H1 (cell line): ENCODE data around the gene CEP120. TPM values are rescaled to one million over a fixed set of nuclear protein-coding genes. Genes with fewer than 3 reads are reported as not detected.

ENCODE experiments used
- BACH1 ChIP-seq: IDR thresholded peaks from 2 replicates; pipeline ENCODE4 v1.6.1; 2012; ENCODE audit warnings: low read length, improper control_type of control experiment
- BCL11A ChIP-seq, 2 experiments: IDR thresholded peaks; one replicate each; pipeline ENCODE4 v1.6.1; 2011; ENCODE audit warnings: low read depth in 2 of 2, low read length in 2 of 2, mild to moderate bottlenecking in 2 of 2
- CREB1 ChIP-seq: IDR thresholded peaks from 2 replicates; pipeline ENCODE4 v1.6.1; 2012; ENCODE audit warnings: inconsistent platforms
- GTF2F1 ChIP-seq: IDR thresholded peaks from 2 replicates; pipeline ENCODE4 v1.6.1; 2012; ENCODE audit warnings: low read depth, low read length, improper control_type of control experiment, borderline replicate concordance
- JUN ChIP-seq: IDR thresholded peaks from 2 replicates; pipeline ENCODE4 v1.6.1; 2011; ENCODE audit warnings: low read depth, mild to moderate bottlenecking, improper control_type of control experiment, low read length
- KDM1A ChIP-seq: fragments of 200-600, 300-600 bp; sonication (generic); IDR thresholded peaks from 2 replicates; pipeline ENCODE4 v1.7.1; 2016; ENCODE audit warnings: mild to moderate bottlenecking, low read length, borderline replicate concordance
- POLR2AphosphoS5 ChIP-seq: IDR thresholded peaks from 2 replicates; pipeline ENCODE4 v1.6.1; 2011; ENCODE audit warnings: low read depth, low read length
- RAD21 ChIP-seq, 2 experiments: IDR thresholded peaks in 1 of 2; conservative IDR thresholded peaks in 1 of 2; 2 replicates each; pipeline ENCODE4 v1.6.1; 2011; ENCODE audit warnings: low read depth in 2 of 2, low read length in 2 of 2, improper control_type of control experiment in 1 of 2, inconsistent platforms in 1 of 2, mild to moderate bottlenecking in 1 of 2, moderate library complexity in 1 of 2
- SRF ChIP-seq: IDR thresholded peaks from 2 replicates; pipeline ENCODE4 v1.6.1; 2011; ENCODE audit warnings: mild to moderate bottlenecking, low read depth, low read length, moderate library complexity
- polyA plus RNA-seq, 7 experiments: library from polyadenylated mRNA; depleted of rRNA in 3 of 7; stranded (reverse) in 5 of 7; unstranded in 2 of 7; fragments of >200 nt in 5 of 7; fragments of 200-250 nt in 2 of 7; gene quantifications; 1 replicate in 5 of 7; 2 replicates in 1 of 7; 4 replicates in 1 of 7; pipeline versions ENCODE4 v1.2.1 to v1.2.3, GENCODE V29; 2011 to 2013; ENCODE audit warnings: missing spikeins in 2 of 7, mixed read lengths in 2 of 7
- total RNA-seq: library from RNA; stranded (reverse); fragmentation: NEBNext Ultra II Directional; extraction: Animal tissue kit (Norgen Biotek cat#: 25700); gene quantifications from 2 replicates; pipeline ENCODE4 v1.2.1, GENCODE V29; 2021
- TF ChIP-seq, protein P1 (sequence below): fragments of 300-600 bp; sonication (generic); IDR thresholded peaks from 2 replicates; pipeline ENCODE4 v1.7.1; 2012; ENCODE audit warnings: low read length, moderate library complexity, mild to moderate bottlenecking, inconsistent platforms; ENCODE audit not compliant: insufficient replicate concordance

Gene CEP120
- total and polyA plus RNA-seq, 2 of the 8 experiments (the other 6 are each of a cell fraction or from before 2014, with no cell fraction given): 9.3 to 17.9 TPM

DNA sequence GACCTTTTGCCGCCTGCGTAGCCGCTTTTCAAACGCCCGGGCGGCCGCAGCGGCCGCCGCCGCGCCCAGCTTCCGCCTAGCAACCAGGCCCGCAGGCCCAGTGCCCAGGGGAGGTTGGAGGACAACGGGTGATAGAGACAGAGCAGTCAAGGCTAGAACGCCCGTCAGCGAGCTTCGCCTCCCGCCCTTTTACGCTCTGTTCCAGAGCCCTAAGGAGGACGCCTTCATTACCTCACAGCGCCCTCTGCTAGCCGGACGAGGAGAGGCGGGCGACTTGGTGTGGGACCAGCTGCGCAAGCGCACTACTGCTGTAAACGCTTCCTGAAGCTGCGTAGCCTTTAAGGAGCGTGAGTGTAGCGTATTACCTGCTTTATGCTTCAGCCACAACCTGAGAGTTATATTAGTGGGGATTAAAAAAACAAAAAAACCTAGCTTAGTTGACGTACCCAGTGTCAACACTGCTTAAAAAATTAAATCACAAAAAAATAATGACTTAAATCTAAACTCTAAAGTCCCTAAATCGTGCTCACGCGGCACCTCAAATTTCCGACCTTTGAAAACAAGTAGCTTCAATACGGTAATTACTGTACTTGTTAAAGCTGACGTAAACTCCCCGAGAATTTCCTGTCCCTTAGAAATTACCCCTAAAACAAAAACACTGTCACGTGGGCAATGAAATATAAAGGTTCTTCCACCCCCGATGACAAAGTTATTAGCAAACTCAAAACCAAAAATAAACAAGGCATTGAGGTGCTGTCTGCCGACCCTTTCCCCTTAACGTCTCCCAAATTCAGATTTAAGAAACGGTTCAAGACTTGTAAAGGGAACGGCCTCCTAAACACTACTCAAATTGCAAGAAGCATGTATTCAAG, at the start of gene CEP120 (continued):
- TF ChIP-seq, protein P1, sequence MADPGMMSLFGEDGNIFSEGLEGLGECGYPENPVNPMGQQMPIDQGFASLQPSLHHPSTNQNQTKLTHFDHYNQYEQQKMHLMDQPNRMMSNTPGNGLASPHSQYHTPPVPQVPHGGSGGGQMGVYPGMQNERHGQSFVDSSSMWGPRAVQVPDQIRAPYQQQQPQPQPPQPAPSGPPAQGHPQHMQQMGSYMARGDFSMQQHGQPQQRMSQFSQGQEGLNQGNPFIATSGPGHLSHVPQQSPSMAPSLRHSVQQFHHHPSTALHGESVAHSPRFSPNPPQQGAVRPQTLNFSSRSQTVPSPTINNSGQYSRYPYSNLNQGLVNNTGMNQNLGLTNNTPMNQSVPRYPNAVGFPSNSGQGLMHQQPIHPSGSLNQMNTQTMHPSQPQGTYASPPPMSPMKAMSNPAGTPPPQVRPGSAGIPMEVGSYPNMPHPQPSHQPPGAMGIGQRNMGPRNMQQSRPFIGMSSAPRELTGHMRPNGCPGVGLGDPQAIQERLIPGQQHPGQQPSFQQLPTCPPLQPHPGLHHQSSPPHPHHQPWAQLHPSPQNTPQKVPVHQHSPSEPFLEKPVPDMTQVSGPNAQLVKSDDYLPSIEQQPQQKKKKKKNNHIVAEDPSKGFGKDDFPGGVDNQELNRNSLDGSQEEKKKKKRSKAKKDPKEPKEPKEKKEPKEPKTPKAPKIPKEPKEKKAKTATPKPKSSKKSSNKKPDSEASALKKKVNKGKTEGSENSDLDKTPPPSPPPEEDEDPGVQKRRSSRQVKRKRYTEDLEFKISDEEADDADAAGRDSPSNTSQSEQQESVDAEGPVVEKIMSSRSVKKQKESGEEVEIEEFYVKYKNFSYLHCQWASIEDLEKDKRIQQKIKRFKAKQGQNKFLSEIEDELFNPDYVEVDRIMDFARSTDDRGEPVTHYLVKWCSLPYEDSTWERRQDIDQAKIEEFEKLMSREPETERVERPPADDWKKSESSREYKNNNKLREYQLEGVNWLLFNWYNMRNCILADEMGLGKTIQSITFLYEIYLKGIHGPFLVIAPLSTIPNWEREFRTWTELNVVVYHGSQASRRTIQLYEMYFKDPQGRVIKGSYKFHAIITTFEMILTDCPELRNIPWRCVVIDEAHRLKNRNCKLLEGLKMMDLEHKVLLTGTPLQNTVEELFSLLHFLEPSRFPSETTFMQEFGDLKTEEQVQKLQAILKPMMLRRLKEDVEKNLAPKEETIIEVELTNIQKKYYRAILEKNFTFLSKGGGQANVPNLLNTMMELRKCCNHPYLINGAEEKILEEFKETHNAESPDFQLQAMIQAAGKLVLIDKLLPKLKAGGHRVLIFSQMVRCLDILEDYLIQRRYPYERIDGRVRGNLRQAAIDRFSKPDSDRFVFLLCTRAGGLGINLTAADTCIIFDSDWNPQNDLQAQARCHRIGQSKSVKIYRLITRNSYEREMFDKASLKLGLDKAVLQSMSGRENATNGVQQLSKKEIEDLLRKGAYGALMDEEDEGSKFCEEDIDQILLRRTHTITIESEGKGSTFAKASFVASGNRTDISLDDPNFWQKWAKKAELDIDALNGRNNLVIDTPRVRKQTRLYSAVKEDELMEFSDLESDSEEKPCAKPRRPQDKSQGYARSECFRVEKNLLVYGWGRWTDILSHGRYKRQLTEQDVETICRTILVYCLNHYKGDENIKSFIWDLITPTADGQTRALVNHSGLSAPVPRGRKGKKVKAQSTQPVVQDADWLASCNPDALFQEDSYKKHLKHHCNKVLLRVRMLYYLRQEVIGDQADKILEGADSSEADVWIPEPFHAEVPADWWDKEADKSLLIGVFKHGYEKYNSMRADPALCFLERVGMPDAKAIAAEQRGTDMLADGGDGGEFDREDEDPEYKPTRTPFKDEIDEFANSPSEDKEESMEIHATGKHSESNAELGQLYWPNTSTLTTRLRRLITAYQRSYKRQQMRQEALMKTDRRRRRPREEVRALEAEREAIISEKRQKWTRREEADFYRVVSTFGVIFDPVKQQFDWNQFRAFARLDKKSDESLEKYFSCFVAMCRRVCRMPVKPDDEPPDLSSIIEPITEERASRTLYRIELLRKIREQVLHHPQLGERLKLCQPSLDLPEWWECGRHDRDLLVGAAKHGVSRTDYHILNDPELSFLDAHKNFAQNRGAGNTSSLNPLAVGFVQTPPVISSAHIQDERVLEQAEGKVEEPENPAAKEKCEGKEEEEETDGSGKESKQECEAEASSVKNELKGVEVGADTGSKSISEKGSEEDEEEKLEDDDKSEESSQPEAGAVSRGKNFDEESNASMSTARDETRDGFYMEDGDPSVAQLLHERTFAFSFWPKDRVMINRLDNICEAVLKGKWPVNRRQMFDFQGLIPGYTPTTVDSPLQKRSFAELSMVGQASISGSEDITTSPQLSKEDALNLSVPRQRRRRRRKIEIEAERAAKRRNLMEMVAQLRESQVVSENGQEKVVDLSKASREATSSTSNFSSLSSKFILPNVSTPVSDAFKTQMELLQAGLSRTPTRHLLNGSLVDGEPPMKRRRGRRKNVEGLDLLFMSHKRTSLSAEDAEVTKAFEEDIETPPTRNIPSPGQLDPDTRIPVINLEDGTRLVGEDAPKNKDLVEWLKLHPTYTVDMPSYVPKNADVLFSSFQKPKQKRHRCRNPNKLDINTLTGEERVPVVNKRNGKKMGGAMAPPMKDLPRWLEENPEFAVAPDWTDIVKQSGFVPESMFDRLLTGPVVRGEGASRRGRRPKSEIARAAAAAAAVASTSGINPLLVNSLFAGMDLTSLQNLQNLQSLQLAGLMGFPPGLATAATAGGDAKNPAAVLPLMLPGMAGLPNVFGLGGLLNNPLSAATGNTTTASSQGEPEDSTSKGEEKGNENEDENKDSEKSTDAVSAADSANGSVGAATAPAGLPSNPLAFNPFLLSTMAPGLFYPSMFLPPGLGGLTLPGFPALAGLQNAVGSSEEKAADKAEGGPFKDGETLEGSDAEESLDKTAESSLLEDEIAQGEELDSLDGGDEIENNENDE: peak; percentile 99
- TF ChIP-seq POLR2AphosphoS5 (peak; percentile 91), BCL11A (IDR thresholded peaks at IDR 0.05; ENCODE audit: low read depth in 2 of 2, low read length in 2 of 2) (no peak), BACH1 (no peak), KDM1A (no peak), SRF (no peak), RAD21 (IDR thresholded peaks at IDR 0.05 in 1 of 2, conservative IDR thresholded peaks at IDR 0.05 in 1 of 2; ENCODE audit: low read depth in 2 of 2, low read length in 2 of 2) (peak; percentile 52 to 59), GTF2F1 (no peak), JUN (no peak), CREB1 (peak; percentile 67)
